Measurements from ENCODE around the gene MIR17HG. TPM values are rescaled to one million over a fixed set of nuclear protein-coding genes. Genes with fewer than 3 reads are reported as not detected.

The MIR17HG gene
- total and polyA plus RNA-seq, 8 donors, result 2.4 to 7.6 (median 4.8) TPM

DNA sequence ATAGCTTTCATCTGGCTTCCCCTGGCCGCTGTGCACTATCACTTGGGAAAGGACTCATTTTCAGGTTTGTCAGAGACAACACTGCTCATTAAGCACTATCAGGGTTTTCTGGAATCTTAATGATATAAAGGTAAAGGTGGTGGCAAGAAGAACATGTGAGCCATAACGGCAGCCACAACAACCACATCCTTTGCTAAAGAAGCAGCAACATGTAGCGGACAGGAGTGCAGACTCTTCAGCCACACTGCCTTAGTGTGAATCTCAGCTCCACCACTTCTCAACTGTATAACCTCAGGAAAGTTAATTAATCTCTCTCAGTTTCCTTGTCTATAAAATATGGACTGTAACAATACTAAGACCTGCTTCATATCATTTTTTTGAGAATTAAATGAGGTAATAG lies 24.1 kb upstream of the MIR17HG start:
- DNase-seq, result no peak
- H3K36me3 ChIP-seq, result no peaks in the 10 kb centered on the region
- ATAC-seq, result no peak
- no peaks in the 10 kb centered on the region for H3K27me3 ChIP-seq
- TF ChIP-seq, protein P1, sequence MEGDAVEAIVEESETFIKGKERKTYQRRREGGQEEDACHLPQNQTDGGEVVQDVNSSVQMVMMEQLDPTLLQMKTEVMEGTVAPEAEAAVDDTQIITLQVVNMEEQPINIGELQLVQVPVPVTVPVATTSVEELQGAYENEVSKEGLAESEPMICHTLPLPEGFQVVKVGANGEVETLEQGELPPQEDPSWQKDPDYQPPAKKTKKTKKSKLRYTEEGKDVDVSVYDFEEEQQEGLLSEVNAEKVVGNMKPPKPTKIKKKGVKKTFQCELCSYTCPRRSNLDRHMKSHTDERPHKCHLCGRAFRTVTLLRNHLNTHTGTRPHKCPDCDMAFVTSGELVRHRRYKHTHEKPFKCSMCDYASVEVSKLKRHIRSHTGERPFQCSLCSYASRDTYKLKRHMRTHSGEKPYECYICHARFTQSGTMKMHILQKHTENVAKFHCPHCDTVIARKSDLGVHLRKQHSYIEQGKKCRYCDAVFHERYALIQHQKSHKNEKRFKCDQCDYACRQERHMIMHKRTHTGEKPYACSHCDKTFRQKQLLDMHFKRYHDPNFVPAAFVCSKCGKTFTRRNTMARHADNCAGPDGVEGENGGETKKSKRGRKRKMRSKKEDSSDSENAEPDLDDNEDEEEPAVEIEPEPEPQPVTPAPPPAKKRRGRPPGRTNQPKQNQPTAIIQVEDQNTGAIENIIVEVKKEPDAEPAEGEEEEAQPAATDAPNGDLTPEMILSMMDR (IDR thresholded peaks at IDR 0.05), result no peak
- no peak overlapping the region for H3K4me3 ChIP-seq
- intact Hi-C loops (cut with DNase I), result no loop called here
- no peak overlapping the region for H3K27ac ChIP-seq
- no peaks in the 10 kb centered on the region for H3K9me3 ChIP-seq
- no peaks in the 10 kb centered on the region for H3K4me1 ChIP-seq

DNA sequence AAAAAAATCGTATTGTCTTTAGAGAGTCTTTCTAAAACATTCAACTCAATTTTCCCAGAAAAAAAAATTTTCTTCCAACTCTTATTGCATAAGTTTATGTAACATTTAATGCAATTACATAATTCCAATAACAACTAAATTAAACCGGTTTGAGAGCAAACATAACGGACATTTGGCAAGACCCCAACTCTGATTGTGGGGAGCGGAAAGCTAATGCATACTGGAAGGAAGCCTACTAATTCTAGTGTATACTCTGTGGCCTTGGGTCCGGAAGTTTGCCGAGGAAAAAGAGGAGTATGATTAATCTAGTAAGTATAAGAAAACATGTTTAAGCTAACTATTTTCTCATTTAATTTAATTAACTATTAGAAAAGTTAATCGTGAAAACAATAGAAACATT lies 21.3 kb upstream of the MIR17HG start:
- intact Hi-C loops (cut with DNase I), result no loop called here
- DNase-seq (peak in 1 of 4 donors; percentile 10), ATAC-seq (no peak)
- TF ChIP-seq, protein P1 (IDR thresholded peaks at IDR 0.05), result no peak
- Histone ChIP-seq H3K4me3 (no peak overlapping the region), H3K4me1 (no peaks in the 10 kb centered on the region), H3K27ac (no peak overlapping the region), H3K36me3 (no peaks in the 10 kb centered on the region), H3K9me3 (no peaks in the 10 kb centered on the region), H3K27me3 (no peaks in the 10 kb centered on the region)

DNA sequence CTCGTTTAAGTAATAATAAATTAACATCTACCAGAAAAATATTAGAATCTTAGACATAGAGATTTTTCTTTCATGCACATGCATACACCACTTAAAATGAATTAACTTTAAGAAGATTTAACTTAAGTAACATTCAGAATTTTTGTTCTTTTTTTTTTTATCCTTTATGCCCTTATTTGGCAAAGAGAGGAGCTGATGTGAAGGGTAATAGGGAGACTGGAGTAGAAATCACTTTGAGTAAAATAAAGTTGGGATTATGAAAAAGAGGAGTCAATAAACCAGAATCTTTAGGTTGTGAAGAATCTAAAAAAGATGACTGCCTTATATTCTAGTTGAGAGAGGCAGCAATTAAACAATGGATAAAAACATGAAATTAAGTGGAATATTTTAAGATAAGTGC lies 18.8 kb upstream of the MIR17HG start:
- Histone ChIP-seq H3K9me3 (no peaks in the 10 kb centered on the region), H3K4me3 (no peak overlapping the region), H3K27ac (no peak overlapping the region), H3K36me3 (no peaks in the 10 kb centered on the region), H3K27me3 (no peaks in the 10 kb centered on the region), H3K4me1 (no peaks in the 10 kb centered on the region)
- DNase-seq, result no peak
- intact Hi-C loops (cut with DNase I), result no loop called here
- TF ChIP-seq, protein P1 (IDR thresholded peaks at IDR 0.05), result no peak
- no peak for ATAC-seq

DNA sequence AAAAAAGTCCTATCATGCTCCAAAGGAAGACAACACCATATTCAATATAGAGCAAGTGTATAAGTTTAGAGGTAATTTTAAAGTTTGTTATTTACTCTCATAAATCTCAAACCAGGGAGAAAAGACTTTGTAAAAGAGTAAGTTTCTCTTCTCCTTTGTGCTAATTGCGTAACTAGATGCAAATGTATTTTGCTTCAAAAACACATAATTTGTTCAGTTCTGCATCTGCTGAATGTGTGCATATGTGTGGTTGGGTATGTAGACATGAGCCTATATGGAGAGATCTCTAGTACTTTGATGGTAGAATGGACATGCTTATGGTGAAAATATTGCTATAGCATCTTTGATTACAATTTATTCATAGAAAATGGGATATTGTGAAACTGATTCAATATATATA lies 17.8 kb upstream of the MIR17HG start:
- no peak for DNase-seq
- H3K4me1 ChIP-seq, result no peaks in the 10 kb centered on the region
- ATAC-seq, result no peak
- H3K36me3 ChIP-seq, result no peaks in the 10 kb centered on the region
- no peaks in the 10 kb centered on the region for H3K9me3 ChIP-seq
- H3K27me3 ChIP-seq, result no peaks in the 10 kb centered on the region
- no peak overlapping the region for H3K4me3 ChIP-seq
- TF ChIP-seq, protein P1 (IDR thresholded peaks at IDR 0.05), result no peak
- H3K27ac ChIP-seq, result no peak overlapping the region
- intact Hi-C loops (cut with DNase I), result no loop called here

DNA sequence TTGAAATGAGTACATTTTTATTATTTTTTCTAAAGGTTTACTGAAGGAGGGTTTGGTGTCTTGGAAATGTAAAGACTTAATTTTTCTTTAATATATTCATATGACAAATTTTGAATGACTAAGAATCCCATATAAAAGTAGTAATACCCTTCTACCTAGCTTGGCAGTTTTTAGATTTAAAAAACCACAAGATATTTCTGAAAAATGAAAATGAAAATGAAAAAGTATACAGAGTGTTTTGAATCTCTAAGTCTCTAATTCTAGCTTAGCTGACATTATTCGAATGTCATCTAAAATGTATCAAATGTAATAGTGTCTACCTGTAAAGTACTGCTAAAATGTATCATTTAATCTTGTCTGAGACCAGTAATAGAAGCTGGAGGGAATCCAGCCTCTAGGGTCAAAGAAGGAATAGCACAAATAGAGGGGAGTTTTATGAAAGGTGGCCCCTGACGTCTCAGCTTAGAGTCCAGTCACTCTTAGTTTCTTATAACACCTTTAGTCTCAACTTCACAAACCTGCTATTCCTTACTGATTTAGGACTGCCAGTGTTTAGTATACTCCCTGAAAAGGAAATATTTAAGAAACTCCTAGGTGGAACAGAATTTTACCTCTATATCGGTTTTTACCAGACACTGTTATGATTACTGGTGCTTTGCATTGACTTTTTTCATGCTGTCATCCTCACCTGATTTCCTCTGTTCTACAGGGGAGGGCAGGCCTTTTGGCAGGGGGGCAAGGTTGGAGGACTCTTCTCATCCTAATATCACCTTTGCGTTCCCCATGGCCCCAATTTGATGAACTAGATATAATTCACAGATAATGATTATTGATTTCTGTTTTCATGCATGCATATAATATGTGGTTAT lies 16.2 kb upstream of the MIR17HG start:
- ATAC-seq (no peak), DNase-seq (no peak)
- no peaks in the 10 kb centered on the region for H3K36me3 ChIP-seq
- H3K4me1 ChIP-seq, result no peaks in the 10 kb centered on the region
- intact Hi-C loops (cut with DNase I), result no loop called here
- no peaks in the 10 kb centered on the region for H3K9me3 ChIP-seq
- TF ChIP-seq, protein P1 (IDR thresholded peaks at IDR 0.05), result no peak
- no peak overlapping the region for H3K27ac ChIP-seq
- H3K4me3 ChIP-seq, result no peak overlapping the region
- no peaks in the 10 kb centered on the region for H3K27me3 ChIP-seq
